ENCODE data around the gene NDOR1.
"Not testable (repeated sequence)": the region's sequence is repeated elsewhere in the genome, so short reads cannot be mapped to it uniquely, and the experiment has no call there.

NDOR1 gene

GRCh38 chr9:137230705-137231371, 25.3 kb downstream of the NDOR1 start, which contains the start of gene SLC34A3:
SLC34A3 (plus strand) TSS chr9:137230901; CDS start chr9:137231703, 802 bp downstream.
- DNase-seq (ENCODE audit: low read depth in 4 of 4, low spot score in 1 of 4) = no peak

- DNase-seq (ENCODE audit: low read depth in 4 of 4, low spot score in 1 of 4) = no peak
Observed at GRCh38 chr9:137231372-137232039, 26.0 kb downstream of the NDOR1 start.

GRCh38 chr9:137232101-137232500, 26.6 kb downstream of the NDOR1 start:
- DNase-seq (ENCODE audit: low read depth in 4 of 4, low spot score in 1 of 4) = no peak

- DNase-seq (ENCODE audit: low read depth in 4 of 4, low spot score in 1 of 4) = no peak
Observed at GRCh38 chr9:137232510-137232909, 27.0 kb downstream of the NDOR1 start.

- DNase-seq (ENCODE audit: low read depth in 4 of 4, low spot score in 1 of 4) = no peak
Observed at GRCh38 chr9:137233143-137233980, 27.9 kb downstream of the NDOR1 start.

GRCh38 chr9:137234055-137234697, 28.7 kb downstream of the NDOR1 start:
- no peak for DNase-seq (ENCODE audit: low read depth in 4 of 4, low spot score in 1 of 4)

- DNase-seq (ENCODE audit: low read depth in 4 of 4, low spot score in 1 of 4) = no peak
Observed at GRCh38 chr9:137234758-137235423, 29.4 kb downstream of the NDOR1 start.

- DNase-seq (ENCODE audit: low read depth in 4 of 4, low spot score in 1 of 4) = no peak
Observed at GRCh38 chr9:137235424-137236237, 30.1 kb downstream of the NDOR1 start.

GRCh38 chr9:137236238-137236935, 30.9 kb downstream of the NDOR1 start:
- DNase-seq (ENCODE audit: low read depth in 4 of 4, low spot score in 1 of 4) = peak; percentile 81 to 91 (median 88)

- DNase-seq (ENCODE audit: low read depth in 4 of 4, low spot score in 1 of 4) = no peak
Observed at GRCh38 chr9:137236936-137237421, 31.5 kb downstream of the NDOR1 start.

- no peak for DNase-seq (ENCODE audit: low read depth in 4 of 4, low spot score in 1 of 4)
Observed at GRCh38 chr9:137237759-137238726, 32.5 kb downstream of the NDOR1 start.

GRCh38 chr9:137239541-137240200, 34.2 kb downstream of the NDOR1 start:
- not testable (repeated sequence) for DNase-seq (ENCODE audit: low read depth in 4 of 4, low spot score in 1 of 4)

- peak in 3 of 4 experiments; percentile 36 to 58 (median 55) for DNase-seq (ENCODE audit: low read depth in 4 of 4, low spot score in 1 of 4)
Observed at GRCh38 chr9:137240318-137240840, 34.9 kb downstream of the NDOR1 start.

- DNase-seq (ENCODE audit: low read depth in 4 of 4, low spot score in 1 of 4) = peak; percentile 88 to 96 (median 94)
Observed at GRCh38 chr9:137240841-137241489, 35.5 kb downstream of the NDOR1 start, which contains the start of gene TUBB4B. TUBB4B (plus strand) TSS chr9:137241287; CDS start chr9:137241361, 74 bp downstream.

- DNase-seq (ENCODE audit: low read depth in 4 of 4, low spot score in 1 of 4) = peak; percentile 31 to 64 (median 45)
Observed at GRCh38 chr9:137241490-137242268, 36.2 kb downstream of the NDOR1 start.

All from stimulated activated CD4-positive, alpha-beta T cell treated with anti-CD3 and anti-CD28 coated beads, Interleukin-1b, Interleukin-23, amount 100 ng/mL, for 24 hours (primary cell).